ENCODE measurements around the gene TTC19.
"Not testable (repeated sequence)": the region's sequence is repeated elsewhere in the genome, so short reads cannot be mapped to it uniquely, and the experiment has no call there.

The TTC19 gene

DNA sequence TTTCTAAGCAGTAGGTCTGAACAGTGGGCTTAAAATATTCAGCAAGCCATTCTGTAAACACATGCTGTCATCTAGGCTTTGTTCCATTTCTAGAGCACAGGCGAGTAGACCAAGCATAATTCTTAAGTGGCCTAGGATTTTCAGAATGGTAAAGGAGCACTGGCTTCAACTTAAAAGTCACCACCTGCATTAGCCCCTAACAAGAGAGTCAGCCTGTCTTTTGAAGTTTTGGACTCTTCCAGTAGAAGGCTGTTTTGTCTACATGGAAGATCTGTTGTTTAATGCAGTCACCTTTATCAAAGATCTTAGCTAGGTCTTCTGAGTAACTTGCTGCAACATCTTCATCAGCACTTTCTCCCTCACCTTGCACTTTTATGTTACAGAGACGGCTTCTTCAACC, 36.6 kb downstream of the TTC19 start:
- no peak for DNase-seq

- DNase-seq, result no peak
Measured at GRCh38 chr17:16037636-16038035, 38.0 kb downstream of the TTC19 start.

- DNase-seq, result no peak
Measured at GRCh38 chr17:16040710-16041251, 41.2 kb downstream of the TTC19 start.

GRCh38 chr17:16044487-16044886, 44.9 kb downstream of the TTC19 start:
- no peak for DNase-seq

- DNase-seq, result no peak
Measured at GRCh38 chr17:16046966-16047365, 47.3 kb downstream of the TTC19 start.

- DNase-seq, result no peak
Measured at GRCh38 chr17:16048811-16049449, 49.3 kb downstream of the TTC19 start.

- no peak for DNase-seq
Measured at GRCh38 chr17:16050844-16051243, 51.2 kb downstream of the TTC19 start.

DNA sequence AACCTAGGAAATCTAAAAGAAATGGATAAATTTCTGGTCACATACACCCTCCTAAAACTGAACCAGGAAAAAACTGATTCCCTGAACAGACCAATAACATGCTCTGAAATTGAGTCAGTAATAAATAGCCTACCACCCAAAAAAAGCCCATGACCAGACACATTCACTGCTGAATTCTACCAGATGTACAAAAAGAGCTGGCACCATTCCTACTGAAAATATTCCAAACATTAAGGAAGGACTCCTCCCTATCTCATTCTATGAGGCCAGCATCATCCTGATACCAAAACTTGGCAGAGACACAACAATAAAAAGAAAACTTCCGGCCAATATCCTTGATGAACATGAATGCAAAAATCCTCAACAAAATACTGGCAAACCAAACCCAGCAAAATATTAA, 52.9 kb downstream of the TTC19 start:
- no peak for DNase-seq

- DNase-seq, result not testable (repeated sequence)
Measured at GRCh38 chr17:16055139-16055538, 55.5 kb downstream of the TTC19 start.

DNA sequence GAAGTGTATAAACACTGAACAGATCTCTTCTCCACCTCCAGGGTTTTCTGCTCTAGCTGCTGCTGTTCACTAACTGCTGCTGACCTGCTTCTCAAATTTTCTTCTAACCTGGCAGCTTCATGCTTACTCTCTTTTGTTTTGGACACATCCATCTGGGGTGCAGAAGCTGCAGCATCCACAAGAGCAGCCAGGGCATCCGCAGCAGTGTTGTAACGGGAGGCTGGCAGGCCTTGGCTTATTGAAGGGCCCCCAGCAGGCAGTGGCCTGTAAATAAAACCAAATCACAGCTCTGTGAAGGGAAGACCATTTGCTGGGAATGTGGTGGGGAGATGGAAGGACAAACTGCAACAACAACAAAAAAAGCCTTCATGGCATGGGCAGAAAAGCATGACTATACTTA, 62.0 kb downstream of the TTC19 start:
- no peak for DNase-seq

DNA sequence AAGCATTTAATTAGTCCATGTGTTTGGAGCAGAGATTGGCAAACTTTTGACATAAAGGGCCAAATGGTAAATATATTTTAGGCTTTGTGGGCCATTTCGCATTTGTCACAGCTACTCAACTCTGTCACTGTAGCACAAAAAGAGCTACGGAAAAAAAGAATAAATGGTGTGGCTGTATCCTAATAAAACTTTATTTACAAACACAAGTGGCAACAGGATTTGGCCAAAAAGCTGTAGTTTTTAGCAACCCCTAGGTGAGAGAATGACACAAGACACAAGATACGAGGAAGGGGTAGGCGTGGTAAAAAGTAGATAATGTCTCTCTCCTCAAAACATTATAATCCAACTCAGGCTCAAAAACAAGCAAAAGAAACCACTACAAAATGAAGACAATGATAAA, 66.5 kb downstream of the TTC19 start:
- DNase-seq, result no peak

DNA sequence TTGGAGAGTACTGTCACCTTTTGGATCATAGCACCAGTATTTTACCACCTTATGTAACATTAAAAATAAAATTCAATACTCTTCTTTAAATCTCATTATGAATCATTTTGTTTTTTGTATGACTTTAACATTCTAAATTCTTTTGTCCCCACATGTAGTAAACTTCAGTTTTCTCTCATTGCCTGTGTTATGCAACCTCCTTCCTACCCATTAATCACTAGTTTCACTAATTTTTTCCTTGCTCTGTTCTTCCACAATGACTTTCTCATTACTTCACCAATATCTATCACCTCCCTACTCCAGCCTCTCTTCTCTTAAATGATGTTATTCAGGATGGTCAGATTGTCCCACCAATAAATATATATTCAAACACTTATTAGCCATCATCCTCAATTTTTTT, 68.7 kb downstream of the TTC19 start:
- no peak for DNase-seq

GRCh38 chr17:16072031-16072430, 72.4 kb downstream of the TTC19 start:
- DNase-seq, result no peak

DNA sequence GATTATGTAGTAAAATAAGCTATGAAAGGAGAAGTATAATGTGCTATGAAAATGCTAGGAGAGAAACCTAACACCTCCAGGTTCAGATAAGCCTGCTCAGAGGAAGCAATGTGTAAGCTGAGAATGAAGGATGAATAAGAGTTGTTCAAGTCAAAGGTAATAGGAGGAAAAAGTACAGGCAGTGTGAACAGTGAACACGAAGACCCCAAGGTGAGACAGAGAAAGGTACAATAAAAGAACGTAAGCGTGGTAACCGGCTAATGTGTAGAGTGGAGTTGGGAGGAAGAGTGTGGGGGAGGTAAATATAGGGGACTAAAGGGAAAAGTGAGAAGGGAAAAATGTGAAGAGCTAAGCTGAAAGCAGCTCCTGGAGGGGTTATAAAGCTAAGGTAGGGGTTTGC, 74.2 kb downstream of the TTC19 start:
- DNase-seq, result no peak

DNA sequence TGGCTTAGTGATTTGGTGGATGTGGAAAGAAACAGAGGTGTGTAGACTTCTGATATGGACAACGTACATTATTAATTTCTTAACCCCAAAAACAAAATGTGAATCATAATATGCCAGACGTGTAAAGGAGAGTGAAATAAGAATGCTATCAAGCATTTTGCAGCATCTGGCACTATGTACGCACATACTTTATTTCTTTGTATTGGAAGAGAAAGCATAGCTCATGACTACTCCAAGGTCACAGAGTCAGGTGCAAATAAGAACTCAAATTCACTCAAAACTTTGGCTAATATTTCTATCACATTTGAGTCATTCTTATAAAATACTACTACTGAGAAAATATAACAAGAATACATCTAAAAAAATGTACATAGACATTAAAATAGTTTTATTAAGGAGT, 74.8 kb downstream of the TTC19 start:
- DNase-seq, result no peak

GRCh38 chr17:16075949-16076348, 76.3 kb downstream of the TTC19 start:
- DNase-seq, result no peak
